ENCODE results near the gene PKN3.

DNA sequence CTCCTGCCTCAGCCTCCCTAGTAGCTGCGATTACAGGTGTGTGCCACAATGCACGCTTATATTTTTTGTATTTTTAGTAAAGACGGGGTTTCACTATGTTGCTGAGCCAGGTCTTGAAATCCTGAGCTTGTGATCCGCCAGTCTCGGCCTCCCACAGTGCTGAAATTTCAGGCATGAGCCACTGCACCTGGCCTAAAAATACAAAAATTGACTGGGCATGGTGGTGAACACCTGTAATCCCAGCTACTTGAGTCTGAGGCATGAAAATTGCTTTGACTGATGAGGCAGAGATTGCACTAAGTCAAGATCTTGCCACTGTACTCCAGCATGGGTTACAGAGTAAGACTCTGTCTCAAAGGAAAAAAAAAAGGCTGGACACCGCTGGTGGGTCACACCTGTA is 32.5 kb upstream of the PKN3 start:
- TF ChIP-seq CTCF (IDR thresholded peaks at IDR 0.05) = no peak
- no peak for TF ChIP-seq POLR2A (IDR thresholded peaks at IDR 0.05)
- no peak for TF ChIP-seq EP300 (IDR thresholded peaks at IDR 0.05)

Measured in tibial nerve (tissue), 4 donors.